Left ventricle myocardium inferior (tissue), 1 donor: ENCODE data around the gene RHOH. TPM values are rescaled to one million over a fixed set of nuclear protein-coding genes. Genes with fewer than 3 reads are reported as not detected.

ENCODE experiments used
- DNase-seq: peaks from one replicate; pipeline ENCODE4 v3.0.0-alpha.2; 2020
- H3K27ac ChIP-seq: fragments of 200-600 bp; replicated peaks from 2 replicates; pipeline ENCODE4 v1.8.0; 2021
- H3K27me3 ChIP-seq: fragments of 200-600 bp; 2 replicates; pipeline ENCODE4 v1.8.0; 2021; ENCODE audit warnings: low read depth
- H3K36me3 ChIP-seq: fragments of 200-600 bp; 2 replicates; pipeline ENCODE4 v1.8.0; 2021
- H3K4me1 ChIP-seq: fragments of 200-600 bp; 2 replicates; pipeline ENCODE4 v1.8.0; 2021
- H3K4me3 ChIP-seq: fragments of 200-600 bp; 2 replicates; pipeline ENCODE4 v1.8.0; 2021; ENCODE audit warnings: mild to moderate bottlenecking, moderate library complexity
- H3K9me3 ChIP-seq: fragments of 200-600 bp; replicated peaks from 2 replicates; pipeline ENCODE4 v1.8.0; 2021
- CTCF ChIP-seq: fragments of 200-600 bp; IDR thresholded peaks from 2 replicates; pipeline ENCODE4 v1.8.0; 2021; ENCODE audit warnings: antibody characterized with exemption, mild to moderate bottlenecking, borderline replicate concordance
- intact Hi-C: fragments of 100-400 bp; cut with micrococcal nuclease; formaldehyde crosslinking; loops from one replicate; pipeline ENCODE4 v1.11.0; 2022
- total RNA-seq: library from RNA; stranded (reverse); fragmentation: NEBNext Ultra II Directional; extraction: Animal tissue kit (Norgen Biotek cat#: 25700); gene quantifications from one replicate; pipeline ENCODE4 v1.2.1, GENCODE V29; 2021
- donor health status: DM: no; HTN: yes; CAD: no; lungs with severe emphysema.

RHOH gene
- total RNA-seq, 1 donor from 2014 or later, result 0.41 TPM

- H3K9me3 ChIP-seq, result no peaks in the 10 kb centered on the region
- peaks cover 52% of the 10 kb centered on the region for H3K27me3 ChIP-seq
- no peak overlapping the region for H3K4me3 ChIP-seq
- no peak for TF ChIP-seq CTCF
- intact Hi-C loops, result no loop called here
- H3K36me3 ChIP-seq, result no peaks in the 10 kb centered on the region
- no peak overlapping the region for H3K27ac ChIP-seq
- H3K4me1 ChIP-seq, result no peaks in the 10 kb centered on the region
- DNase-seq, result no peak
Observed at GRCh38 chr4:40193578-40193977, 3.3 kb upstream of the RHOH start.

DNA sequence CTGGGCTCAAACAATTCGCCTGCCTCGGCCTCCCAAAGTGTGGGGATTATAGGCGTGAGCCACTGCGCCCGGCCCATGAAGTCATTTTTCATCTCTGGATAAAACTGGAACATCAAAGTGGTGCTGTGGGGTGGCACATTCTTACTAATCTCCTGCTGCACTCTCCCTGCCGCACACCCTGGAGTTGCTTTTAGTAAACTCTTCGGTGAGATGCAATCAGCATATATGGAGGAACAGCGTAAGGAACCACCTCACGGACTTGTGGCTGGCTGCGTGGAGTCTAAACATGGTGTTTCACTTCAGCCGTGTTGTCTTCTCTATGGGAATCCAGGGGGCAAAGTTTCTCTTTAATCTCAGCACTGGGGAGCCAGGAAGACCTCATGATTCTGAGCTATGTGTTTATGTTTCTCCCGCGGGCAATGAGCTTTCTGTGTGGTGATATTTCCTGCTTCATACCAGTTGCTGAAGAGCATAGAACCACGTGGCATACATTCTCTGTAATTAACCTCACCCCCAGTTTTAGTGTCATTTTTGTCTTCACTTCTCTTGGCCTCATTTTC is 2.1 kb upstream of the RHOH start:
- TF ChIP-seq CTCF, result no peak
- DNase-seq, result no peak
- H3K9me3 ChIP-seq, result no peaks in the 10 kb centered on the region
- H3K27me3 ChIP-seq, result peaks cover 62% of the 10 kb centered on the region
- no peak overlapping the region for H3K4me3 ChIP-seq
- H3K36me3 ChIP-seq, result no peaks in the 10 kb centered on the region
- intact Hi-C loops, result no loop called here
- no peaks in the 10 kb centered on the region for H3K4me1 ChIP-seq
- no peak overlapping the region for H3K27ac ChIP-seq

DNA sequence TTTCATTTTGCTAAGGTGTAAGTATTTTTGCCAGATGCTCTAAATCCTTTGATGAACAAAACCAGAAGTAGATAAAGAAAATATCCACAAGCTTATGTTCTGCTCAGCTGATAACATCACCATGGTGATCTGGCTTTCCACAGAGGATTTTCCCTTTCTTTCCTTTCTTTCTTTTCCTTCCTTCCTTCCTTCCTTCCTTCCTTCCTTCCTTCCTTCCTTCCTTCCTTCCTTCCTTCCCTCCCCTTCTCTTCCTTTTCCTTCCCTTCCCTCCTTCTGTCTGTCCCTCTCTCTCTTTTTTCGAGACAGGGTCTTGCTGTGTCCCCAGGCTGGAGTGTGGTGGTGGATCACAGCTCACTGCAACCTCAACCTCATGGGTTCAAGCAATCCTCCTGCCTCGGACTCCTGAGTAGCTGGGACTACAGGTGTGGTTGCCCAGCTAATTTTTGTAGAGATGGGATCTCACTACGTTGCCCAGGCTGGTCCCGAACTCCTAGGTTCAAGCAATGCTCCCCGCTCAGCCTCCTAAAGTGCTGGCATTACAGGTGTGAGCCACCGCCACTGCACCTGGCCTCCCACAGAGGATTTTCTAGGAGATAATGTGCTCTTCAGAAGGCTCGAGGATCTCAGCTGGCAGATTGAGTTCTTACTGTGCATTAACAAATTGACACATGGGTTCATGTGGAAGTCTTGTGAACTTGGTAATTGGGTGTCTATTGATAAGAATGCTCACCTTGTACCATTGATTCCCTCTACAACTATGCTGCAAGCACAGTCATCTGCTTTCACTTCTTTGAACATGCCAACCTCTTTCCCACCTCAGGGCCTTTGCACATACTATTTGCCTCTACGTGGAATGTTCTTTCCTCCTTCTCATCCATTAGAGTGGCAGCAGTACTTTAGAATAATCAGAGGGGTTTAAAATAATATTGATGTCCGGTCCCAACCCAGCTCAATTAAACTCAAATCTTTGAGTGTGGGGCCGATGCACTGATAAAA is 1.4 kb upstream of the RHOH start:
- TF ChIP-seq CTCF, result no peak
- intact Hi-C loops, result no loop called here
- Histone ChIP-seq H3K9me3 (no peaks in the 10 kb centered on the region), H3K4me3 (no peak overlapping the region), H3K27ac (no peak overlapping the region), H3K27me3 (peaks cover 70% of the 10 kb centered on the region), H3K4me1 (no peaks in the 10 kb centered on the region), H3K36me3 (no peaks in the 10 kb centered on the region)
- DNase-seq, result no peak

DNA sequence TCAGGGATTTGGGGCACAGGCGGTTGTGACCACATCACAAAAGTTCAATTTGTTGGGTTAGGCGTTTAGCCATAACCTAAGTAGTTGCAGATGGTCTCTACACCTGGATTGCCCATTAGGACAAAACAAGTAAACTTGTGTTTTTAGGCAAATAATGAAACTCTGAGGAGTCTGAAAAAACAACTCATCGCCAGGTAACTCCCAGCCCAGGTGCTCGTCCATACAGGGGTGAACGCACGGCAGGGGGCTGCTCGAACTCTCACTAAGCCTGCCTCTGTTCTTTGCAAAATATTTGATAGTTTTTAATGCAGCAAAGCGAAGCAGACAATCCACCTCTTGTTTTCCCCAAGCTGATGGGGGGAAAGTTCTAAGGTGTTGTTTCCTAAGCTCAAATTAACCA is 559 bp upstream of the RHOH start:
- intact Hi-C loops, result no loop called here
- Histone ChIP-seq H3K4me3 (no peak overlapping the region), H3K9me3 (no peaks in the 10 kb centered on the region), H3K27me3 (peaks cover 78% of the 10 kb centered on the region), H3K4me1 (no peaks in the 10 kb centered on the region), H3K27ac (no peak overlapping the region), H3K36me3 (no peaks in the 10 kb centered on the region)
- no peak for DNase-seq
- TF ChIP-seq CTCF, result no peak

- Histone ChIP-seq H3K27ac (no peak overlapping the region), H3K4me3 (no peak overlapping the region), H3K36me3 (no peaks in the 10 kb centered on the region), H3K27me3 (peaks cover 77% of the 10 kb centered on the region), H3K4me1 (no peaks in the 10 kb centered on the region), H3K9me3 (no peaks in the 10 kb centered on the region)
- no peak for TF ChIP-seq CTCF
- intact Hi-C loops, result no loop called here
- no peak for DNase-seq
Observed at GRCh38 chr4:40197879-40198689, 1.3 kb downstream of the RHOH start.
